GM12892 (cell line): ENCODE measurements around the gene IL1B.

Experiments
- POLR2A ChIP-seq: IDR thresholded peaks from 2 replicates; pipeline ENCODE4 v1.6.1; 2011; ENCODE audit warnings: low read depth, low read length, control low read depth
- POLR2AphosphoS5 ChIP-seq: IDR thresholded peaks from 2 replicates; pipeline ENCODE4 v1.6.1; 2011; ENCODE audit warnings: low read depth, low read length, control low read depth

DNA sequence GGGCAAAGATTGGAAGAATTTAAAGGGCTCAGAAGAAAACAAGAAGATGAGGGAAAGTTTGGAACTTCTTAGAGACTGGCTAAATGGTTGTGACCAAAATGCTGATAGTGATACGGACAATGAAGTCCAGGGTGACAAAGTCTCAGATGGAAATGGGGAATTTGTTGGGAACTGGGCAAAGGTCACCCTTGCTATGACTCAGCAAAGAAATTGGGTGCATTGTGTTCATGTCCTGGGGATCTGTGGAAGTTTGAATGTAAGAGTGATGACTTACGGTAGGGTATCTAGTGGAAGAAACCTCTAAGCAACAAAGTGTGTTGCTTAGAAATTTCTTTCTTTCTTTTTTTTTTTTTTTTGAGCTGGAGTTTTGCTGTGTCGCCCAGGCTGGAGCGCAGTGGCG is 46.3 kb downstream of the IL1B start:
- TF ChIP-seq POLR2AphosphoS5, result no peak
- no peak for TF ChIP-seq POLR2A
